ENCODE results near the gene GLCE.

The GLCE gene

GRCh38 chr15:69215314-69216035, 55.0 kb downstream of the GLCE start:
- no peak overlapping the region for H3K27ac ChIP-seq (ENCODE audit: low read length)
- H3K9ac ChIP-seq (ENCODE audit: low read depth, low read length), result no peak overlapping the region
- H3K36me3 ChIP-seq (ENCODE audit: insufficient read depth, low read depth, low read length), result no peaks in the 10 kb centered on the region
- H3K9me3 ChIP-seq (ENCODE audit: insufficient read depth, low read depth, low read length), result no peaks in the 10 kb centered on the region
- H3K4me3 ChIP-seq (ENCODE audit: low read length), result no peak overlapping the region
- no peaks in the 10 kb centered on the region for H3K27me3 ChIP-seq (ENCODE audit: insufficient read depth, low read length)
- no peaks in the 10 kb centered on the region for H3K4me1 ChIP-seq (ENCODE audit: insufficient read depth, low read length)

GRCh38 chr15:69217381-69217780, 56.9 kb downstream of the GLCE start:
- Histone ChIP-seq H3K4me3 (ENCODE audit: low read length) (no peak overlapping the region), H3K27ac (ENCODE audit: low read length) (no peak overlapping the region), H3K27me3 (ENCODE audit: insufficient read depth, low read length) (no peaks in the 10 kb centered on the region), H3K9ac (ENCODE audit: low read depth, low read length) (no peak overlapping the region), H3K36me3 (ENCODE audit: insufficient read depth, low read depth, low read length) (no peaks in the 10 kb centered on the region), H3K4me1 (ENCODE audit: insufficient read depth, low read length) (no peaks in the 10 kb centered on the region), H3K9me3 (ENCODE audit: insufficient read depth, low read depth, low read length) (no peaks in the 10 kb centered on the region)

- peaks cover 7% of the 10 kb centered on the region; the same call in 1 of the 2 replicates for H3K4me1 ChIP-seq (ENCODE audit: insufficient read depth, low read length)
- H3K27ac ChIP-seq (ENCODE audit: low read length), result no peak overlapping the region
- no peaks in the 10 kb centered on the region for H3K9me3 ChIP-seq (ENCODE audit: insufficient read depth, low read depth, low read length)
- H3K9ac ChIP-seq (ENCODE audit: low read depth, low read length), result no peak overlapping the region
- H3K36me3 ChIP-seq (ENCODE audit: insufficient read depth, low read depth, low read length), result no peaks in the 10 kb centered on the region
- H3K4me3 ChIP-seq (ENCODE audit: low read length), result no peak overlapping the region
- H3K27me3 ChIP-seq (ENCODE audit: insufficient read depth, low read length), result no peaks in the 10 kb centered on the region
These were observed 59.3 kb downstream of the GLCE start for GRCh38 chr15:69219690-69220089.

GRCh38 chr15:69222002-69222474, 61.6 kb downstream of the GLCE start:
- Histone ChIP-seq H3K27ac (ENCODE audit: low read length) (no peak overlapping the region), H3K4me3 (ENCODE audit: low read length) (no peak overlapping the region), H3K27me3 (ENCODE audit: insufficient read depth, low read length) (no peaks in the 10 kb centered on the region), H3K9ac (ENCODE audit: low read depth, low read length) (no peak overlapping the region), H3K4me1 (ENCODE audit: insufficient read depth, low read length) (peaks cover 7% of the 10 kb centered on the region; the same call in 1 of the 2 replicates), H3K9me3 (ENCODE audit: insufficient read depth, low read depth, low read length) (no peaks in the 10 kb centered on the region), H3K36me3 (ENCODE audit: insufficient read depth, low read depth, low read length) (no peaks in the 10 kb centered on the region)

- H3K9ac ChIP-seq (ENCODE audit: low read depth, low read length), result no peak overlapping the region
- H3K27ac ChIP-seq (ENCODE audit: low read length), result no peak overlapping the region
- no peaks in the 10 kb centered on the region for H3K27me3 ChIP-seq (ENCODE audit: insufficient read depth, low read length)
- no peaks in the 10 kb centered on the region for H3K36me3 ChIP-seq (ENCODE audit: insufficient read depth, low read depth, low read length)
- H3K9me3 ChIP-seq (ENCODE audit: insufficient read depth, low read depth, low read length), result no peaks in the 10 kb centered on the region
- H3K4me3 ChIP-seq (ENCODE audit: low read length), result no peak overlapping the region
- peaks cover 7% of the 10 kb centered on the region; the same call in 1 of the 2 replicates for H3K4me1 ChIP-seq (ENCODE audit: insufficient read depth, low read length)
These were observed 62.8 kb downstream of the GLCE start for GRCh38 chr15:69223083-69223813.

- peak overlapping the region; percentile 10; the same call in 1 of the 2 replicates for H3K9ac ChIP-seq (ENCODE audit: low read depth, low read length)
- peaks cover 6% of the 10 kb centered on the region; the same call in 1 of the 2 replicates for H3K36me3 ChIP-seq (ENCODE audit: insufficient read depth, low read depth, low read length)
These were observed 63.9 kb downstream of the GLCE start for GRCh38 chr15:69224383-69224782.

GRCh38 chr15:69225355-69226022, 65.1 kb downstream of the GLCE start:
- H3K27me3 ChIP-seq (ENCODE audit: insufficient read depth, low read length), result no peaks in the 10 kb centered on the region
- no peak overlapping the region for H3K9ac ChIP-seq (ENCODE audit: low read depth, low read length)
- H3K4me3 ChIP-seq (ENCODE audit: low read length), result no peak overlapping the region
- H3K4me1 ChIP-seq (ENCODE audit: insufficient read depth, low read length), result peaks cover 7% of the 10 kb centered on the region; the same call in 1 of the 2 replicates
- H3K36me3 ChIP-seq (ENCODE audit: insufficient read depth, low read depth, low read length), result peaks cover 8% of the 10 kb centered on the region; the same call in 1 of the 2 replicates
- no peak overlapping the region for H3K27ac ChIP-seq (ENCODE audit: low read length)
- no peaks in the 10 kb centered on the region for H3K9me3 ChIP-seq (ENCODE audit: insufficient read depth, low read depth, low read length)

More at GRCh38 chr15:69224383-69224782, 63.9 kb downstream of the GLCE start:
- peaks cover 7% of the 10 kb centered on the region; the same call in 1 of the 2 replicates for H3K4me1 ChIP-seq (ENCODE audit: insufficient read depth, low read length)
- H3K27me3 ChIP-seq (ENCODE audit: insufficient read depth, low read length), result no peaks in the 10 kb centered on the region
- no peak overlapping the region for H3K4me3 ChIP-seq (ENCODE audit: low read length)
- no peaks in the 10 kb centered on the region for H3K9me3 ChIP-seq (ENCODE audit: insufficient read depth, low read depth, low read length)
- H3K27ac ChIP-seq (ENCODE audit: low read length), result peak overlapping the region; percentile 4

- H3K27ac ChIP-seq (ENCODE audit: low read length), result no peak overlapping the region
- no peak overlapping the region for H3K4me3 ChIP-seq (ENCODE audit: low read length)
- H3K27me3 ChIP-seq (ENCODE audit: insufficient read depth, low read length), result no peaks in the 10 kb centered on the region
- no peaks in the 10 kb centered on the region for H3K9me3 ChIP-seq (ENCODE audit: insufficient read depth, low read depth, low read length)
- peaks cover 8% of the 10 kb centered on the region; the same call in 1 of the 2 replicates for H3K36me3 ChIP-seq (ENCODE audit: insufficient read depth, low read depth, low read length)
- no peak overlapping the region for H3K9ac ChIP-seq (ENCODE audit: low read depth, low read length)
- peaks cover 7% of the 10 kb centered on the region; the same call in 1 of the 2 replicates for H3K4me1 ChIP-seq (ENCODE audit: insufficient read depth, low read length)
These were observed 65.6 kb downstream of the GLCE start for GRCh38 chr15:69226023-69226355.

GRCh38 chr15:69232144-69232543, 71.7 kb downstream of the GLCE start:
- Histone ChIP-seq H3K9ac (ENCODE audit: low read depth, low read length) (no peak overlapping the region), H3K4me3 (ENCODE audit: low read length) (no peak overlapping the region), H3K27me3 (ENCODE audit: insufficient read depth, low read length) (no peaks in the 10 kb centered on the region), H3K9me3 (ENCODE audit: insufficient read depth, low read depth, low read length) (no peaks in the 10 kb centered on the region), H3K27ac (ENCODE audit: low read length) (no peak overlapping the region), H3K4me1 (ENCODE audit: insufficient read depth, low read length) (no peaks in the 10 kb centered on the region), H3K36me3 (ENCODE audit: insufficient read depth, low read depth, low read length) (peaks cover 8% of the 10 kb centered on the region; the same call in 1 of the 2 replicates)

GRCh38 chr15:69232765-69233164, 72.3 kb downstream of the GLCE start:
- no peaks in the 10 kb centered on the region for H3K4me1 ChIP-seq (ENCODE audit: insufficient read depth, low read length)
- H3K9me3 ChIP-seq (ENCODE audit: insufficient read depth, low read depth, low read length), result no peaks in the 10 kb centered on the region
- no peaks in the 10 kb centered on the region for H3K27me3 ChIP-seq (ENCODE audit: insufficient read depth, low read length)
- H3K9ac ChIP-seq (ENCODE audit: low read depth, low read length), result no peak overlapping the region
- H3K27ac ChIP-seq (ENCODE audit: low read length), result no peak overlapping the region
- no peak overlapping the region for H3K4me3 ChIP-seq (ENCODE audit: low read length)
- H3K36me3 ChIP-seq (ENCODE audit: insufficient read depth, low read depth, low read length), result peaks cover 8% of the 10 kb centered on the region; the same call in 1 of the 2 replicates

GRCh38 chr15:69234676-69235075, 74.2 kb downstream of the GLCE start:
- Histone ChIP-seq H3K9me3 (ENCODE audit: insufficient read depth, low read depth, low read length) (no peaks in the 10 kb centered on the region), H3K27ac (ENCODE audit: low read length) (no peak overlapping the region), H3K36me3 (ENCODE audit: insufficient read depth, low read depth, low read length) (no peaks in the 10 kb centered on the region), H3K4me1 (ENCODE audit: insufficient read depth, low read length) (no peaks in the 10 kb centered on the region), H3K27me3 (ENCODE audit: insufficient read depth, low read length) (no peaks in the 10 kb centered on the region), H3K4me3 (ENCODE audit: low read length) (no peak overlapping the region), H3K9ac (ENCODE audit: low read depth, low read length) (no peak overlapping the region)

Data from iPS-20b (cell line).